HepG2 (cell line): ENCODE data around the gene HHATL. TPM values are rescaled to one million over a fixed set of nuclear protein-coding genes. Genes with fewer than 3 reads are reported as not detected.

Source experiments
- ATAC-seq: fragments of 200-7000 bp; cut with Tn5 transposase; 3 replicates; pipeline ENCODE4 v1.9.1; 2020; ENCODE audit warnings: mild to moderate bottlenecking, moderate library complexity
- BruUV-seq: library from RNA; stranded (reverse); fragments of 400-500 nt; replicated peaks from 2 replicates; lab custom pipeline; 2021; lab: Mats Ljungman, UMichigan
- CTCF ChIA-PET: fragments of 300-600 bp; formaldehyde crosslinking; extraction: SDS; loops from one replicate; lab custom pipeline; 2021; ENCODE audit warnings: low total read pairs, inconsistent platforms, low intra/inter-chr PET ratio; lab: Yijun Ruan, JAX
- POLR2A ChIA-PET: fragments of 350-600 bp; sonication (Branson Sonifier 250); formaldehyde crosslinking; loops from one replicate; lab custom pipeline; 2020; ENCODE audit warnings: antibody characterized with exemption, inconsistent platforms; lab: Yijun Ruan, JAX
- DNase-seq: peaks from one replicate; pipeline ENCODE4 v3.0.0-alpha.2; 2015; ENCODE audit warnings: low spot score
- FAIRE-seq: peaks from 3 replicates; lab custom pipeline; 2011; peaks lifted over from hg19 to GRCh38; lab: Jason Lieb, UNC
- H2AFZ ChIP-seq: one replicate; pipeline ENCODE4 v1.6.1; 2011; ENCODE audit warnings: low read length, inconsistent platforms
- H3K27ac ChIP-seq: fragments of 300-600 bp; 3 replicates; pipeline ENCODE4 v1.8.0; 2011; ENCODE audit warnings: mixed run types, mild to moderate bottlenecking, mixed read lengths, low read length, inconsistent platforms; ENCODE audit not compliant: insufficient read depth; ENCODE audit errors: extremely low read length
- H3K27me3 ChIP-seq, 2 experiments: fragments of 200-600 bp in 1 of 2; 2 replicates in 1 of 2; 3 replicates in 1 of 2; pipeline versions ENCODE4 v1.6.0 to v1.8.0; 2011; ENCODE audit warnings: low read length in 2 of 2, mild to moderate bottlenecking in 2 of 2, moderate library complexity in 2 of 2, inconsistent platforms in 1 of 2; ENCODE audit not compliant: insufficient read depth in 2 of 2, control insufficient read depth in 1 of 2
- H3K36me3 ChIP-seq, 2 experiments: fragments of 200-600 bp in 1 of 2; replicated peaks in 1 of 2; 2 replicates in 1 of 2; 3 replicates in 1 of 2; pipeline versions ENCODE4 v1.5.1 to v1.8.0; 2011; ENCODE audit warnings: low read length in 2 of 2, inconsistent platforms in 1 of 2; ENCODE audit not compliant: insufficient read depth in 2 of 2, control insufficient read depth in 1 of 2
- H3K4me1 ChIP-seq: 2 replicates; pipeline ENCODE4 v1.5.1; 2012; ENCODE audit warnings: low read length, inconsistent platforms; ENCODE audit not compliant: insufficient read depth
- H3K4me2 ChIP-seq: 2 replicates; pipeline ENCODE4 v1.6.0; 2011; ENCODE audit warnings: low read depth, low read length, inconsistent platforms
- H3K4me3 ChIP-seq, 3 experiments: fragments of 200-600 bp in 1 of 3; sonication (generic), shearing (Covaris generic) in 1 of 3; replicated peaks in 1 of 3; 2 replicates each; pipeline ENCODE4 v1.5.1; 2011 to 2016; ENCODE audit warnings: low read length in 3 of 3, inconsistent platforms in 2 of 3, low read depth in 2 of 3, mild to moderate bottlenecking in 2 of 3, control low read depth in 1 of 3, mixed read lengths in 1 of 3; ENCODE audit not compliant: insufficient read depth in 1 of 3
- H3K79me2 ChIP-seq: one replicate; pipeline ENCODE4 v1.6.1; 2011; ENCODE audit warnings: low read length, inconsistent platforms; ENCODE audit not compliant: insufficient read depth
- H3K9ac ChIP-seq: 2 replicates; pipeline ENCODE4 v1.6.0; 2011; ENCODE audit warnings: mild to moderate bottlenecking, low read depth, low read length, inconsistent platforms; ENCODE audit not compliant: insufficient read depth
- H3K9me3 ChIP-seq: 2 replicates; pipeline ENCODE4 v1.5.1; 2012; ENCODE audit warnings: mild to moderate bottlenecking, low read length
- H4K20me1 ChIP-seq: 2 replicates; pipeline ENCODE4 v1.6.0; 2011; ENCODE audit warnings: inconsistent platforms, mild to moderate bottlenecking, low read length, moderate library complexity; ENCODE audit not compliant: insufficient read depth
- CEBPZ ChIP-seq: IDR thresholded peaks from 2 replicates; pipeline ENCODE4 v1.6.1; 2012; ENCODE audit warnings: low read length, improper control_type of control experiment
- FOXA3 ChIP-seq: IDR thresholded peaks from 2 replicates; pipeline ENCODE4 v1.6.1; 2016; ENCODE audit warnings: missing genetic modification reagents, missing compliant biosample characterization
- HDAC2 ChIP-seq: sonication (generic); formaldehyde crosslinking; IDR thresholded peaks from 2 replicates; pipeline ENCODE4 v1.4.0; 2020; ENCODE audit warnings: missing genetic modification reagents
- MNT ChIP-seq: fragments of 450-650 bp; IDR thresholded peaks from 2 replicates; pipeline ENCODE4 v1.6.1; 2016
- MXD4 ChIP-seq: IDR thresholded peaks from 2 replicates; pipeline ENCODE4 v1.6.1; 2016; ENCODE audit warnings: mild to moderate bottlenecking, missing biosample characterization, missing genetic modification reagents
- NBN ChIP-seq: fragments of 450-650 bp; conservative IDR thresholded peaks from 2 replicates; pipeline ENCODE4 v1.6.1; 2017
- SALL2 ChIP-seq: sonication (generic); formaldehyde crosslinking; IDR thresholded peaks from 2 replicates; pipeline ENCODE4 v1.8.1; 2023; ENCODE audit warnings: mild to moderate bottlenecking, missing genetic modification reagents, inconsistent platforms
- ZNF235 ChIP-seq: sonication (generic); formaldehyde crosslinking; IDR thresholded peaks from 2 replicates; pipeline ENCODE4 v1.8.1; 2023; ENCODE audit warnings: mild to moderate bottlenecking, missing genetic modification reagents, borderline replicate concordance
- ZNF274 ChIP-seq: sonication (generic); formaldehyde crosslinking; IDR thresholded peaks from 2 replicates; pipeline ENCODE4 v1.5.1; 2020; ENCODE audit warnings: mild to moderate bottlenecking, missing genetic modification reagents
- ZNF616 ChIP-seq: sonication (generic); formaldehyde crosslinking; IDR thresholded peaks from 2 replicates; pipeline ENCODE4 v1.5.0; 2020; ENCODE audit warnings: low read depth, mild to moderate bottlenecking, missing genetic modification reagents
- WGBS: methylation state at CpG from one replicate; pipeline ENCODE4 v1.1.6; 2017; ENCODE audit warnings: low lambda C conversion rate; 5-methylcytosine and 5-hydroxymethylcytosine counted together
- in situ Hi-C: cut with HindIII; loops from 2 replicates; pipeline ENCODE4 v1.10.0; 2017; ENCODE audit warnings: low pct_unique_long_range_greater_than_20kb; ENCODE audit not compliant: extremely low pct_ligation_motif_present
- intact Hi-C: fragments of 100-400 bp; cut with micrococcal nuclease; formaldehyde crosslinking; loops from one replicate; pipeline ENCODE4 v1.10.0; 2022; ENCODE audit not compliant: unreplicated experiment
- polyA plus RNA-seq, 8 experiments: library from polyadenylated mRNA; depleted of rRNA in 3 of 8; stranded (reverse) in 7 of 8; unstranded in 1 of 8; fragments of >200 nt; fragmentation: Illumina TruSeq in 4 of 8; extraction: Trizol in 4 of 8; gene quantifications; 2 replicates each; pipeline versions ENCODE4 v1.2.1 to v1.2.3, GENCODE V29; 2011 to 2016; ENCODE audit warnings: low read depth in 4 of 8, missing spikeins in 1 of 8, mixed read lengths in 1 of 8; ENCODE audit not compliant: insufficient read depth in 1 of 8
- total RNA-seq, 5 experiments: library from RNA; depleted of rRNA; stranded (reverse); fragments of >200 nt; fragmentation: Illumina TruSeq; extraction: Trizol; gene quantifications; 2 replicates each; pipeline ENCODE4 v1.2.3, GENCODE V29; 2016; ENCODE audit warnings: low read depth in 1 of 5

The HHATL gene
- total and polyA plus RNA-seq, 2 of the 13 experiments (the other 11 are each of a cell fraction or from before 2014, with no cell fraction given) = 0.26 TPM; not detected in 1

GRCh38 chr3:42661593-42662022 lies 41.0 kb downstream of the HHATL start:
- WGBS = 94% methylated on average over 2 of the region's 5 CpGs
- Histone ChIP-seq H3K9ac (no peak overlapping the region), H4K20me1 (no peaks in the 10 kb centered on the region), H3K4me1 (peaks cover 28% of the 10 kb centered on the region), H3K36me3 (no peaks in the 10 kb centered on the region), H3K9me3 (no peaks in the 10 kb centered on the region), H3K4me2 (no peak overlapping the region), H3K27me3 (no peaks in the 10 kb centered on the region), H3K27ac (no peak overlapping the region), H3K4me3 (no peak overlapping the region), H2AFZ (no peak overlapping the region), H3K79me2 (no peaks in the 10 kb centered on the region)
- FAIRE-seq (no peak), DNase-seq (no peak), ATAC-seq (no peak)
- POLR2A ChIA-PET = no interaction called here
- TF ChIP-seq MNT (peak; percentile 47; the same call in 1 of the 2 replicates), MXD4 (CRISPR knock-in tag) (no peak)
- CTCF ChIA-PET = no interaction called here
- BruUV-seq = no TSS peak
- intact Hi-C loops (no loop called here), in situ Hi-C loops (no loop called here)

- H4K20me1 ChIP-seq = no peaks in the 10 kb centered on the region
- no peak overlapping the region for H2AFZ ChIP-seq
- in situ Hi-C loops = no loop called here
- no peak overlapping the region for H3K4me2 ChIP-seq
- peaks cover 29% of the 10 kb centered on the region for H3K4me1 ChIP-seq
- intact Hi-C loops = no loop called here
- no TSS peak for BruUV-seq
- H3K9me3 ChIP-seq = no peaks in the 10 kb centered on the region
- WGBS = 70% methylated on average over 4 of the region's 4 CpGs
- no peak overlapping the region for H3K27ac ChIP-seq
- FAIRE-seq (no peak), DNase-seq (peak; percentile 61), ATAC-seq (peak; percentile 33)
- no peak overlapping the region for H3K4me3 ChIP-seq
- no peak overlapping the region for H3K9ac ChIP-seq
- H3K36me3 ChIP-seq = no peaks in the 10 kb centered on the region
- POLR2A ChIA-PET = no interaction called here
- H3K79me2 ChIP-seq = no peaks in the 10 kb centered on the region
- CTCF ChIA-PET = no interaction called here
- no peaks in the 10 kb centered on the region for H3K27me3 ChIP-seq
- TF ChIP-seq ZNF616 (CRISPR knock-in tag) (no peak), ZNF274 (CRISPR knock-in tag) (no peak), SALL2 (no peak), CEBPZ (no peak), HDAC2 (CRISPR knock-in tag) (no peak), FOXA3 (CRISPR knock-in tag) (no peak), NBN (no peak), ZNF235 (CRISPR knock-in tag) (no peak)
These were observed 41.7 kb downstream of the HHATL start for GRCh38 chr3:42660898-42661297.
